GM18502 (cell line): ENCODE measurements around the gene NAA35.

ENCODE experiments used
- ATAC-seq: cut with Tn5 transposase; IDR thresholded peaks from one replicate; pipeline ENCODE4 v1.9.1; 2021; ENCODE audit warnings: mild to moderate bottlenecking; ENCODE audit not compliant: unreplicated experiment, poor library complexity

NAA35 gene

DNA sequence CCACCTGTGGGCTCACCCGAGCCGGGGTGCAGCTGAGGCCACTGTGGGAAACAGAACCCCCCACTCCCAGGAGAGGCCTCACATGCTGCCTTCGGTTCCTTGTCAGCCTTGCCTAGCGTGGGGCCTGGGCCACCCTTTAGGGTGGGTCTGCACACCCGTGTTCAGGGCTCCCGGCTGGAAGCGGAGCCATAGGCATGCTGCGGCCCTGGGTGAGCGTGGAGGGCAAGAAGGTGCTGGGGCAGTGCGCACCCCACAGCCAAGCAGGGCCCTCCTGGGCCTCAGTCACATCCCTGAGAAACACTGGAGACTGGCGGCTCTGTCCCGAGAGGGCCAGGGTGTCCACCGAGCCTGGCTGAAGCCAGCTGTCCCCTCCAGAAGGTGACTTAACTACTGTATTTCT lies 116.5 kb downstream of the NAA35 start:
- ATAC-seq, result no peak

DNA sequence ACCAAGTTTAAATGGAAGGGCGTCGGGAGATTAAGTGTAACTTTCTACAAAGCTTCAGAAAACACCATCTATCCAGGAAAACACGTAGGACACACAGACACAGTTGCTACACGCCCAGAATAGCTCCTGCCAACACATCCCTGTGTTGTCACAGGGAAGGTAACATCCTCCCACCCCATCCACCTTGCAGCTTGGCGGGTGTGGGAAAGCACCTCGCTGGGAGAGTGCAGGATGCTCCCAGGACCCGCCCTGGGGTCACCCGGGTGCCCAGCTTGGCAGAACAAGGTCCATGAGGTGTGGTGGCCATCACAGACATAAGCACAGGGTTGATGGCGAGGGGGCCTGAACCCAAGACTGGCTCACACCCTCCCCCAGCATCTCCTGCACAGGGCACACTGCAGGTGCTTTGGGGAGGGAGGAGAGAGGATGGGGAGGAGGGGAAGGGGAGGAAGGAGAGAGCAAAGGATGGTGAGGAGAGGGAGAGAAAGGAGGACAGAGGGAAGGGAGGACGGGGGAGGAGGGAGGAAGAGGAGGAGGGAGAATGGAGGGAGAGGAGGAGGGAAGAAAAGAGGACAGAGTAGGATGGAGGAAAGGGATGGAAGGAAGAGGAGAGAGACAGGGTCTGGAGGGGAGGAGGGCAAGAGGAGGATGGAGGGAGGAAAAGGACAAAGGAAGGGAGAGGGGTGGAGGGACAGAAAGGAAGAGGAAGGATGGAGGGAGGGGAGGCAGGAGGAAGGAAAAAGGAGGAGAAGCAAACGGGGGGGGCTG lies 121.2 kb downstream of the NAA35 start:
- ATAC-seq, result no peak

DNA sequence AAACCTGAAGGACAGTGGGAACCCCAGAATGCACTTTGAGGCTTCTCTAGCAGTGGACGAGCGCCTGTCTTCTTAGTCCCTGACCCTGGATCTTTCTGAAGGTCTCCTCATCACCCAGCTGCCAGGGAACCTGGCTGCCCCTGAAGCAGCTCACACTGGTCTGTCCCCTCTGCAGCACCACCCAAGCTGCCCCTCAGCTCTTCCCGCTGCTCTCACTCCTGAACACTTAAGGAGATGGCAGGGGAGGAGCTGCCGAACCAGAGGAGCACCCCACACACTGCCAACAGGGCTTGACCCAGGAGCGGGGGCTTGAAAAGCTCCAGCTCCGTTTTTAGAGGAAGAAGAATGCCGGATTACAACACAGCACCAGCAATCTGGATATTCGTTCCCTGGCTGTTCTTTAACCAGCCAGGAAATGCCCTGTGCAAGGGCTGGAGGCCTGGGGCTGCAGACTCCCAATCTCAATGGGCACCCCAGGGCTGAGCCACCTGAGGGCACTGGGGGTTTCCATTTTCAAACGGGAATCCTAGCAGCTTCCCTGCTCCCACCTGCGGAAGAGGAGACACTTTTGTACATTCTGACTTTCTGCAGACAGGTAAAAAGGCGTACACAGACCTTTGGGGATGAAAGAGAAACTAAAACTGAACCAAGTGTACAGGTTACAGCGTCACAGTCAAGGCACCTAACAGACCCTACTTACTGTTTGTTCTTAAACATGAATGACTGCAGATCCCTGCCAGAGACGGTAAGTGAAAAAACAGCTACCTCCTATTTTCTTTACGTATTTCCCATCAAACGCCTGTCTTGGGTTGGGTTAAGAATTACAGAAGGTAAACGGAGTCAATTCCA lies 122.1 kb downstream of the NAA35 start:
- no peak for ATAC-seq

DNA sequence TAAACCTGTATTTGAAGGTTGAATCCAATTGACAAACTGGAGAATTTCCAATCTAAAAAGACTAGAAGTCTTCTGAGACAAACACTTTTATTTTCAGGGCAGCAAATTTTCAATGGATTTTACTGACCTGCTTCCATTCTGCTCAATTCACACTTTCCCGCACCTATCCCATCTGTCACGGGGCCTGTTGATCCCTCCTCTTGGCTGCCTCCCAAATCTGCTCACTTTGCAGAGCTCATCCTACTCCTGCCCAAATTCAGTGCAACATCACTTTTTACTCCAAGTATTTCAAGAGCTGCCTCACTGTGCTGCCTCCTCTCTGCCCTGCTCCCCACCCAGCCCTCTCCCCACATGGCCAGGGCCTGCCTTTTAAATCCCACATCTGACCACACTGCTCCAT lies 123.3 kb downstream of the NAA35 start:
- no peak for ATAC-seq

- no peak for ATAC-seq
These were observed 128.4 kb downstream of the NAA35 start for GRCh38 chr9:86069206-86069869.
